Measurements from ENCODE around the gene GAS2. TPM values are rescaled to one million over a fixed set of nuclear protein-coding genes. Genes with fewer than 3 reads are reported as not detected.
"Not testable (repeated sequence)": the region's sequence is repeated elsewhere in the genome, so short reads cannot be mapped to it uniquely, and the experiment has no call there.

GAS2 gene
- total RNA-seq = 1.7 and 2.0 TPM in 2 replicates

GRCh38 chr11:22666325-22666687 is at the start of gene GAS2:
TSS of gene GAS2 (plus strand) at chr11:22666611. CDS start at chr11:22674870, 8,259 bp downstream.
- intact Hi-C loops (cut with micrococcal nuclease) = loop anchor here (5.0 kb wide), 1 partner anchor 121 kb away; no protein-coding TSS in a partner anchor

- intact Hi-C loops (cut with micrococcal nuclease) = no loop called here
These were observed 48.5 kb upstream of the GAS2 start for GRCh38 chr11:22617868-22618267.

GRCh38 chr11:22624742-22625447 is 41.5 kb upstream of the GAS2 start:
- intact Hi-C loops (cut with micrococcal nuclease) = loop anchor here (1.0 kb wide), 1 partner anchor 204 kb away; the partner anchor contains the start of gene SVIP

GRCh38 chr11:22625448-22626287 is 40.7 kb upstream of the GAS2 start, which contains the start of gene FANCF:
TSS of gene FANCF (minus strand) at chr11:22625823. CDS start at chr11:22625810, 13 bp downstream.
- intact Hi-C loops (cut with micrococcal nuclease) = loop anchor here (1.0 kb wide), 1 partner anchor 204 kb away; the partner anchor contains the start of gene SVIP

- intact Hi-C loops (cut with micrococcal nuclease) = no loop called here
These were observed 39.7 kb upstream of the GAS2 start for GRCh38 chr11:22626573-22627239.

- intact Hi-C loops (cut with micrococcal nuclease) = no loop called here
These were observed 39.0 kb upstream of the GAS2 start for GRCh38 chr11:22627421-22627820.

GRCh38 chr11:22633354-22633902 is 33.0 kb upstream of the GAS2 start:
- intact Hi-C loops (cut with micrococcal nuclease) = no loop called here

- intact Hi-C loops (cut with micrococcal nuclease) = no loop called here
These were observed 31.3 kb upstream of the GAS2 start for GRCh38 chr11:22634897-22635629.

GRCh38 chr11:22635689-22636088 is 30.7 kb upstream of the GAS2 start:
- intact Hi-C loops (cut with micrococcal nuclease) = no loop called here

DNA sequence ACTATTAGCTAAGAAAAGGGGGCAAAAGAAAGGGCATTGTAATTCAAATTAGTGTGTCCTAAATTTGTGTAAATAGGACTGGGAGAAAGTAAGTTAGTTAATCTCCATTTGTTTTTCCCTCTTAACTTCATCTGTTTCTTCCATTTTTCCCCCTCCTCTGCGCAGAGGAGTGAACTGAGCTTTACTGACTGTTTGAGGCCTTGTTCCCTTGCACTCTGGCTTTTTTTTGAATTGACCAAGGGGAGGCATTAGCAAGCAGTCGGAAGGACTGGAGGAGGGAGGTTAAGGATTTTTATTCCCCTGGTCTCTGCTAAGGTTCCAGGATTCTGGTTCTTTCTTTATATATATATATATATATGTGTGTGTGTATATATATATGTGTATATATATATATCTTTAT is 25.5 kb upstream of the GAS2 start:
- intact Hi-C loops (cut with micrococcal nuclease) = no loop called here

- intact Hi-C loops (cut with micrococcal nuclease) = no loop called here
These were observed 24.9 kb upstream of the GAS2 start for GRCh38 chr11:22641559-22641958.

- intact Hi-C loops (cut with micrococcal nuclease) = not testable (repeated sequence)
These were observed 14.1 kb upstream of the GAS2 start for GRCh38 chr11:22652346-22652745.

GRCh38 chr11:22656130-22656529 is 10.3 kb upstream of the GAS2 start:
- intact Hi-C loops (cut with micrococcal nuclease) = no loop called here

DNA sequence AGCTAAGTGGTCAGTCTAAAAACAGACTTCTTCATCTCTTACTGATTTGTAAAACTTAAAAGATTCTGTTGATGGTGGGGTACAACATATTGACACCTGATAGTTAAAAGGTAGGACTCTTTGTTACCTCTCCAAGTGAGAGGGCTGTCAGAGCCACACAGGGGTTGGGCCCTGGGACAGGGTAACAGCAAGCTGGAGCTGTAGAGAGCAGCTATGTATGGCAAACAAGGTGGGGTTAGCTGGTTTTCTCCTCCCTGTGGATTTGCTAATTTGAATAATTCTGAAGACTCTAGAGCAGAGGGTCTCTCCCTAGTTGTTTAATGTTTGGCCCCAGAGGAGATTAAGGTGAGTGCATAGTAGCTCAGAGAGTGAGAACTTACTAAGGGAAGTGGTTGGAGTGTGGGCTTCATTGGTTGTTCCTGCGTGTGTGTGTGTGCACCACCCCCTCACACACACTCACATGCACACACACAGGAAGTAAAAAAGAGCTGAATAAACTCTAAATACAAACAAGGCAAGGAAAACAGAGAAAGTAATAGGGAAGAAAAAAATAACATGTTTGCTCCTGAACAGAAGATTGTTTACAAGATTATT is 9.2 kb upstream of the GAS2 start:
- intact Hi-C loops (cut with micrococcal nuclease) = no loop called here

GRCh38 chr11:22659783-22660182 is 6.6 kb upstream of the GAS2 start:
- intact Hi-C loops (cut with micrococcal nuclease) = no loop called here

- intact Hi-C loops (cut with micrococcal nuclease) = loop anchor here (5.0 kb wide), 1 partner anchor 120 kb away; no protein-coding TSS in a partner anchor
These were observed 453 bp downstream of the GAS2 start for GRCh38 chr11:22666688-22667439.

GRCh38 chr11:22668005-22668796 is 1.8 kb downstream of the GAS2 start:
- intact Hi-C loops (cut with micrococcal nuclease) = loop anchor here (5.0 kb wide), 1 partner anchor 119 kb away; no protein-coding TSS in a partner anchor

DNA sequence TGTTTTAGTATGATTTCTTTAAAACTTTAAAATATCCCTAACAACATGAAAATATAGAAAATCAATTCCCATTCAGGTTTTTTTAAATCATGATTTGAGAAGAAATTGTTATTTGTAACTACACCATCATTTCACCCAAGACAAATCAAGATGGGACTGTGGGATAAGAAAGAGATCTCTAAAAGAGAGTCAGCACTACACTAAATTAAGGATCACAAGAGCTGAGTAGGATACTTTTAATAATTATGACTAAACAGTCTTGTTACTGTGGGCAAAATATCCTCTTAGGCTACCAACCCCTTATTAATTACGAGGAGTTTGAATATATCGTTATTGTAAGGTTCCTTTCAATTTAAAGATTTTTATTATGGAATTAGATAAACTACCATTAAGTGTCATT is 3.0 kb downstream of the GAS2 start:
- intact Hi-C loops (cut with micrococcal nuclease) = loop anchor here (5.0 kb wide), 1 partner anchor 118 kb away; no protein-coding TSS in a partner anchor

DNA sequence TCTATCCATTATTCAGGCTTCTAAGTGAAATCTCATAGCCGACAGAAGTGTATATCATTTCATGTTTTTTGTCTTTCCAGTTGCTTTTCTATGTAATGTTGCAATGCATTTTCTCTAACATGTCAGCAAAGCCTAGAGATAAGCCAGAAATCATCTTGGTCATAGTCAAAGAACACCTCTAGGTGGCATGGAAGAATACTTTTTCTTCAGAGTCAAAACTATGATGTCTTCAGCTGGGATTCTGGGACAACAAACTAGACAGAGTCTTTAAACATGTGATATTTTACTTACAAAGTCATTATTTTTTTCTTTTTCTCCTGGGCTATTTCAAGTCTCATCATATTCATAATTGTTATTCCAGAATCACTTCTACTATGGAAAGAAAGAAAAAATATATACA is 4.4 kb downstream of the GAS2 start:
- intact Hi-C loops (cut with micrococcal nuclease) = no loop called here
